Body of pancreas (tissue), 4 donors: ENCODE data around the gene EYA3.

Experiments used
- CTCF ChIP-seq, 7 experiments: fragments of 450-650 bp in 4 of 7; fragments of 200-600 bp in 3 of 7; sonication (generic) in 3 of 7; IDR thresholded peaks; one replicate each; pipeline ENCODE4 v1.5.1; 2016 to 2019; ENCODE audit warnings: antibody characterized with exemption in 7 of 7
- POLR2A ChIP-seq, 3 donors: fragments of 450-650 bp; IDR thresholded peaks; one replicate each; pipeline ENCODE4 v1.6.1; 2016; ENCODE audit warnings: antibody characterized with exemption in 3 of 3, mild to moderate bottlenecking in 2 of 3

GRCh38 chr1:28111157-28111556, 22.7 kb upstream of the EYA3 start:
- TF ChIP-seq CTCF (IDR thresholded peaks at IDR 0.05) (no peak), POLR2A (IDR thresholded peaks at IDR 0.05) (no peak)
